WERI-Rb-1 (cell line): ENCODE data around the gene ACSL4.
"Not testable (repeated sequence)": the region's sequence is repeated elsewhere in the genome, so short reads cannot be mapped to it uniquely, and the experiment has no call there.

Source experiments
- DNase-seq: peaks from one replicate; pipeline ENCODE4 v3.0.0-alpha.2; 2020
- H3K27ac ChIP-seq: fragments of 250-450 bp; sonication (Bioruptor Pico); 2 replicates; pipeline ENCODE4 v1.5.1; 2020; ENCODE audit warnings: mild to moderate bottlenecking, moderate library complexity
- H3K27me3 ChIP-seq: fragments of 250-450 bp; sonication (Bioruptor Pico); 2 replicates; pipeline ENCODE4 v1.5.1; 2021; ENCODE audit warnings: mild to moderate bottlenecking, low read depth, moderate library complexity; ENCODE audit not compliant: insufficient read depth, severe bottlenecking
- H3K36me3 ChIP-seq: fragments of 250-450 bp; sonication (Bioruptor Pico); 2 replicates; pipeline ENCODE4 v1.5.1; 2020; ENCODE audit warnings: mild to moderate bottlenecking, moderate library complexity
- H3K4me3 ChIP-seq: 2 replicates; pipeline ENCODE4 v1.5.1; 2011; ENCODE audit warnings: low read depth, mild to moderate bottlenecking, control low read depth, low read length
- H3K9me3 ChIP-seq: fragments of 250-450 bp; sonication (Bioruptor Pico); 2 replicates; pipeline ENCODE4 v1.5.1; 2021; ENCODE audit warnings: mild to moderate bottlenecking, moderate library complexity; ENCODE audit not compliant: severe bottlenecking
- TF ChIP-seq, protein P1 (sequence below): IDR thresholded peaks from 2 replicates; pipeline ENCODE4 v1.5.1; 2011; ENCODE audit warnings: low read depth, mild to moderate bottlenecking, control low read depth, inconsistent platforms, low read length

Gene ACSL4

DNA sequence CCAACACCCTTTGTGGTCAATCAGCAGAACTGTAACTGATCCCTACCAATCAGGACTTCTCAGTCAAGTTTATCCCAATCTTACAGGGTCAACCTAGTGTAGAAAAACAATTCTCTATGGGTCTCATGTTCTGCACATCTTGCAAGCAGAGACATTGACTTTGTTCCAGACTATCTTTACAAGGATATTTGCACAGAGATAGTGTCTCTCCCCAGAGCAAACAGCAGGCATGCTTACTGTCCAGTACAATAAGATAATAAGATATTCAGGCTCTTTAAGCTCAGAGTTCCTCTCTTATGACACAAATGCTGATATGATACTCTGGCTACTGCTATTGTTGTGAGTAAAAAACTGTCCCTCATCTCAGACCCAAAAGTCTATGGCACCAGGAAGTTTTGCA is 53.2 kb downstream of the ACSL4 start:
- Histone ChIP-seq H3K36me3 (no peaks in the 10 kb centered on the region), H3K9me3 (no peaks in the 10 kb centered on the region), H3K4me3 (no peak overlapping the region), H3K27me3 (peaks cover 12% of the 10 kb centered on the region), H3K27ac (no peak overlapping the region)
- DNase-seq, result no peak
- TF ChIP-seq, protein P1, sequence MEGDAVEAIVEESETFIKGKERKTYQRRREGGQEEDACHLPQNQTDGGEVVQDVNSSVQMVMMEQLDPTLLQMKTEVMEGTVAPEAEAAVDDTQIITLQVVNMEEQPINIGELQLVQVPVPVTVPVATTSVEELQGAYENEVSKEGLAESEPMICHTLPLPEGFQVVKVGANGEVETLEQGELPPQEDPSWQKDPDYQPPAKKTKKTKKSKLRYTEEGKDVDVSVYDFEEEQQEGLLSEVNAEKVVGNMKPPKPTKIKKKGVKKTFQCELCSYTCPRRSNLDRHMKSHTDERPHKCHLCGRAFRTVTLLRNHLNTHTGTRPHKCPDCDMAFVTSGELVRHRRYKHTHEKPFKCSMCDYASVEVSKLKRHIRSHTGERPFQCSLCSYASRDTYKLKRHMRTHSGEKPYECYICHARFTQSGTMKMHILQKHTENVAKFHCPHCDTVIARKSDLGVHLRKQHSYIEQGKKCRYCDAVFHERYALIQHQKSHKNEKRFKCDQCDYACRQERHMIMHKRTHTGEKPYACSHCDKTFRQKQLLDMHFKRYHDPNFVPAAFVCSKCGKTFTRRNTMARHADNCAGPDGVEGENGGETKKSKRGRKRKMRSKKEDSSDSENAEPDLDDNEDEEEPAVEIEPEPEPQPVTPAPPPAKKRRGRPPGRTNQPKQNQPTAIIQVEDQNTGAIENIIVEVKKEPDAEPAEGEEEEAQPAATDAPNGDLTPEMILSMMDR, result no peak

DNA sequence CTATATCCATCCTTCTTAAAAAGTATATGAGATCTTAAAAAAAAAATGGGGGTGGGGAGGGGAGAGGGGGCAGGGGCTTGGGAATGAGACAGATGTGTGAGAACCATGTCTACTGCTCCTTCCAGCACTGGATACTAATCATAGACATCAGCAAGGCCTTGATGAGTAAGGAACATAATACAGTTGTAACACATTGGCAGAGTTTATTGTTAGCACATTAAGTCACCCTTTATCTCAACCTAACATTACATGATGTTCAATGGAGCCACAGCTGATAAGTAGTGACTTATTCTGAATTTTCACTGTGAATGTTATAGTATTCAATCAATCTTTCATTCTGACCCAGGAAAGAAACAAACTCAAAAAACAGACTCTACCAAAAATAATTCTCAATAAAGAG is 60.8 kb downstream of the ACSL4 start:
- Histone ChIP-seq H3K36me3 (no peaks in the 10 kb centered on the region), H3K4me3 (no peak overlapping the region), H3K9me3 (peaks cover 4% of the 10 kb centered on the region), H3K27ac (no peak overlapping the region), H3K27me3 (peaks cover 9% of the 10 kb centered on the region)
- DNase-seq, result no peak
- TF ChIP-seq, protein P1, result no peak

- not testable (repeated sequence) for DNase-seq, H3K36me3 ChIP-seq, H3K4me3 ChIP-seq, H3K9me3 ChIP-seq, H3K27ac ChIP-seq, H3K27me3 ChIP-seq
Observed at GRCh38 chrX:109671170-109671569, 61.9 kb downstream of the ACSL4 start.

GRCh38 chrX:109667986-109668385 is 65.1 kb downstream of the ACSL4 start:
- Histone ChIP-seq H3K27ac (no peak overlapping the region), H3K36me3 (no peaks in the 10 kb centered on the region), H3K27me3 (peaks cover 2% of the 10 kb centered on the region), H3K4me3 (no peak overlapping the region), H3K9me3 (peaks cover 4% of the 10 kb centered on the region)
- TF ChIP-seq, protein P1, result no peak
- DNase-seq, result no peak

DNA sequence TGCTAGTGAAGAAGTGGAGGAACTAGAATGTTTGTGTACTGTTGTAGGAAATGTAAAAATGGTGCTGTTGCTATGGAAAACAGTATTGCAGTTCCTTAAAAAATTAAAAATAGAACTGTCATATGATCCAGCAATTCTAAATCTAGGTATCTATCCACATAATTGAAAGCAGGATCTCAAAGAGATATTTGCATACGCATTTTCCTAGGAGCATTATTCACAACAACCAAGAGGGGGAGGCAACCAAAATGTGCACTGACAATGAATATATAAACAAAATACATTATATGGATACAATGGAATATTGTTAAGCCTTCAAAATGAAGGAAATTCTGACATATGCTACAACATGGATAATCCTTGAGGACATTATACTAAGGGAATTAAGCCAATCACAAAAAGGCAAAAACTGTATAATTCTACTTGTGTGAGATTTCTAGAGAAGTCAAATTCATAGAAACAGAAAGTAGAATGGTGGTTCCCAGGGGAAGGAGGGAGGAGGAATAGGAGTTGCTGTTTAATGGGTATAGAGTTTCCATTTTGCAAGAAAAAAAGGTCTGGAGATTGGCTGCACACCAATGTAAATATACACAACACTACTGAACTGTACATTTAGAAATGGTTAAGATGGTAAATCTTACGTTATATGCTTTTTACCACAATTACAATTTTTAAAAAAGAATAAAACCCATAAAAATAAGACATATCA is 72.5 kb downstream of the ACSL4 start:
- no peaks in the 10 kb centered on the region for H3K9me3 ChIP-seq
- TF ChIP-seq, protein P1, result no peak
- DNase-seq, result no peak
- no peaks in the 10 kb centered on the region for H3K36me3 ChIP-seq
- H3K27ac ChIP-seq, result no peak overlapping the region
- H3K4me3 ChIP-seq, result no peak overlapping the region
- no peaks in the 10 kb centered on the region for H3K27me3 ChIP-seq

GRCh38 chrX:109658391-109658790 is 74.7 kb downstream of the ACSL4 start:
- TF ChIP-seq, protein P1, result no peak
- H3K4me3 ChIP-seq, result no peak overlapping the region
- DNase-seq, result no peak
- no peaks in the 10 kb centered on the region for H3K9me3 ChIP-seq
- H3K27ac ChIP-seq, result no peak overlapping the region
- H3K36me3 ChIP-seq, result no peaks in the 10 kb centered on the region
- H3K27me3 ChIP-seq, result no peaks in the 10 kb centered on the region

DNA sequence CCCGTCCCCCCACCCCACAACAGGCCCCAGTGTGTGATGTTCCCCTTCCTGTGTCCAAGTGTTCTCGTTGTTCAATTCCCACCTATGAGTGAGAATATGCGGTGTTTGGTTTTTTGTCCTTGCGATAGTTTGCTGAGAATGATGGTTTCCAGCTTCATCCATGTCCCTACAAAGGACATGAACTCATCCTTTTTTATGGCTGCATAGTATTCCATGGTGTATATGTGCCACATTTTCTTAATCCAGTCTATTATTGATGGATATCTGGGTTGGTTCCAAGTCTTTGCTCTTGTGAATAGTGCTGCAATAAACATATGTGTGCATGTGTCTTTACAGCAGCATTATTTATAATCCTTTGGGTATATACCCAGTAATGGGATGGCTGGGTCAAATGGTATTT is 75.7 kb downstream of the ACSL4 start:
- H3K27me3 ChIP-seq, H3K27ac ChIP-seq, H3K36me3 ChIP-seq, DNase-seq, H3K4me3 ChIP-seq, H3K9me3 ChIP-seq: not testable (repeated sequence)
